GM18909 (cell line): ENCODE data around the gene LONP2.
"Not testable (repeated sequence)": the region's sequence is repeated elsewhere in the genome, so short reads cannot be mapped to it uniquely, and the experiment has no call there.

Experiments used
- ATAC-seq: cut with Tn5 transposase; IDR thresholded peaks from one replicate; pipeline ENCODE4 v1.9.1; 2021; ENCODE audit warnings: mild to moderate bottlenecking; ENCODE audit not compliant: unreplicated experiment, poor library complexity

LONP2 gene

GRCh38 chr16:48235556-48236136 is 8.5 kb upstream of the LONP2 start:
- ATAC-seq, result no peak

DNA sequence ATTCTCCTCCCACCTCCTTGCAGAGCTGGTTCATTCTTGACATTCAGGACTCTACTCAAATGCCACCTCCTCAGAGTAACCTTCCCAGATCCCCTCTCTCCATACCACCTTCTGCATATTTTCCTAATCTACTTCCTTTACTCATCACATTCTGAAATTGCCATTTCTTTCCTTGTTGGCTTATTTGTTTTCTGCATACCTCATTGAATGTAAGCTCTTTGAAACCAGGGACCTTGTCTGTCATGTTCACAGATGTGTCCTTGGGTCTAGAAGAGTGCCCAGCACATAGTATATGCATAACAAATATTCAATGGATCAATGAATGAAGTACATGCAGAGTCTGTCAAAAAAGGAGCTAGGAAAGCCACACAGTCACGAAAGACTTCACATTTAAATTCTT is 7.8 kb upstream of the LONP2 start:
- ATAC-seq, result no peak

DNA sequence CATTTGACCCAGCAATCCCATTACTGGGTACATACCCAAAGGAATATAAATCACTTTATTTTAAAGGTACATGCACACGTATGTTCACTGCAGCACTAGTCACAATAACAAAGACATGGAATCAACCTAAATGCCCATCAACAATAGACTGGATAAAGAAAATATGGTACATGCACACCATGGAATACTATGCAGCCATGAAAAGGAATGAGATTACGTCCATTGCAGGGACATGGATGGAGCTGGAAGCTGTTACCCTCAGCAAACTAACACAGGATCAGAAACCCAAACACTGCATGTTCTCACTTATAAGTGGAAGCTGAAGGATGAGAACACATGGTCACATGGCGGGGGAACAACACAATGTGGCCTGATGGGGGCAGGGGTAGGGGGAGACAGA is 4.0 kb upstream of the LONP2 start:
- ATAC-seq, result not testable (repeated sequence)

- ATAC-seq, result no peak
These were observed 729 bp downstream of the LONP2 start for GRCh38 chr16:48244863-48245195.

GRCh38 chr16:48246066-48246465 is 2.0 kb downstream of the LONP2 start:
- ATAC-seq, result no peak

DNA sequence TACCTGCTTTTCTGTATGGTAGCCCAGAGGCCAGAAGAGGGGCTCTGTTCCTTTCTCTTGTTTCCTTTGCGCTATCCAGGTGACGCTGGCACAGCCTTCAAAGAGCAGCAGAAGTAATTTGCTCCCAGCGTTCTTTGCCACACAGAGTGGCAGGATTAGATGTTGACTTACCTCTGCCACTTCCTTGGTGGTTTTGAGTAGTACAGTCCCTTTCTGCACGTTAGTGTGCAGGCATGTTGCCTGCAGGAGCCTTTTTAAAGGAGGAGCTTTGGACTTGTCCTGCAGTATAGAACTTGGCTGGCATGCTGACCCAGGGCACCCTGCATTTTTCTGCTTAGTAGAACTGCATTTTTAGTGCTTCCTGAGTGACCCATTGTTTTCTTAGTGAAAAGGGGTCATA is 3.2 kb downstream of the LONP2 start, which contains the start of gene ABCC11:
TSS of gene ABCC11 (minus strand) at position 229 of the 400 bp plus-strand sequence. CDS start 15,618 bp downstream, outside the sequence.
- ATAC-seq, result no peak

DNA sequence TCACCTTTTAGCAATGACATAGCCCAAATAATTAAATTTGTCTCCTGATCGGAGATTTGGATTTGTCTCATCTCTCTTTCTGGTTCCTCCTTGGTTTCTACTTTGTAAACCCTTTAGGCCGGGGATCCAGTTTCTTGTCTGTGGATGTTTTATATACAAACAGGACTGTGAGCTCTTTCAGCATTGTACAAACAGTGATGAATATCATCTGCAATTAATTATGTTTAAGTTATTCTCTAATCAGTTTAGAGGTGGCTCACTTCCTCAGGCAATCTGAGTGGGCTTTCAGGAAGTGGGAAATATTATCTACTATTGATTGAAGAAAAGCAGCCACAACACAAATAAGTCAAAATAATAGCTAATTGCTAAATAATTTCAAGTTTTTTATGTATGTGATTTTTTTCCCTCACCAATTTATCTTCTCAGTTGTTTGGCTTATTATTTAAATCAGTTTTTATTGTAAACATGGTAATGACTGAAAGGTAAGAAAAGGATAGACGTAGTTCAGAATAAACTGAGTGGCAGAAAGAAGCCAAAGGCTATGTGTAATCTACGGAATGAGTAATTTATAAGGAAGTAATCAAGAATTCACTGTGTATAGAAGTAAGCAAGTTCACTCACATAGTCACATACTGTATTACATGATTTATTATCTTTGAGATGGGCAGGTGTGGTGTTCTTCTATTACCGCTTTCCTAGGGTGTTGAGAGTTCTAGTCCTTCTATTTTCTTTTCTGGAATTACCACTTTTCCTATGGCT is 6.6 kb downstream of the LONP2 start:
- ATAC-seq, result no peak

DNA sequence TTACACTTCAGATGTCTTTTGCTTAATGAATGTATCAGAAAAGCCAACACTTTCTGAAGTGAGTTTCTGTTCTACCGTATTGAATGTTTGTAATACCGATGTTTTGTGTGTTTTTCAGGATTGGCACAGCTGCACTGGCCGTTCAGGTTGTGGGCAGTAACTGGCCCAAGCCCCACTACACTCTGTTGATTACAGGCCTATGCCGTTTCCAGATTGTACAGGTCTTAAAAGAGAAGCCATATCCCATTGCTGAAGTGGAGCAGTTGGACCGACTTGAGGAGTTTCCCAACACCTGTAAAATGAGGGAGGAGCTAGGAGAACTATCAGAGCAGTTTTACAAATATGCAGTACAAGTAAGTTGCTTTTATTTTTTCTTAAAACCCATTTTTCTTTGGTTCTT is 7.9 kb downstream of the LONP2 start:
- no peak for ATAC-seq

DNA sequence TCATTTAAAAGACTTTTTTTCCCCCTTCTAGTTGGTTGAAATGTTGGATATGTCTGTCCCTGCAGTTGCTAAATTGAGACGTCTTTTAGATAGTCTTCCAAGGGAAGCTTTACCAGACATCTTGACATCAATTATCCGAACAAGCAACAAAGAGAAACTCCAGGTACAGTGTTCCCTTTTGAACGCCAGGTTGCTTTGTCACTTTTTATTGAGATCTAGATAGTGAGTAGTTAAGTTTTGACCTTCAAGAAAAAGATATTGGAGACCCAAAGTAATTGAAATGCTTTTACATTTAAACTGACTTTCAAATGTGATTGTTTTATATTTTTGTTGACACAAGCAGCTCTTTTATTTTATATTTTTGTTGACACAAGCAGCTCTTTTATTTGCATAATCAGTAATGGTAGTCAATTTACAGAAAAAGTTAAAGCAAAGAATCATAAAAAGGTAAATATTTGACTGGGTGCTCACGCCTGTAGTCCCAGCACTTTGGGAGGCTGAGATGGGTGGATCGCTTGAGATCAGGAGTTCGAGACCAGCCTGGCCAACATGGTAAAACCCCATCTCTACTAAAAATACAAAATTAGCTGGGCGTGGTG is 12.6 kb downstream of the LONP2 start:
- no peak for ATAC-seq

GRCh38 chr16:48261569-48261968 is 17.5 kb downstream of the LONP2 start:
- no peak for ATAC-seq

GRCh38 chr16:48262631-48263030 is 18.5 kb downstream of the LONP2 start:
- ATAC-seq, result no peak

GRCh38 chr16:48269011-48269410 is 24.9 kb downstream of the LONP2 start:
- no peak for ATAC-seq

DNA sequence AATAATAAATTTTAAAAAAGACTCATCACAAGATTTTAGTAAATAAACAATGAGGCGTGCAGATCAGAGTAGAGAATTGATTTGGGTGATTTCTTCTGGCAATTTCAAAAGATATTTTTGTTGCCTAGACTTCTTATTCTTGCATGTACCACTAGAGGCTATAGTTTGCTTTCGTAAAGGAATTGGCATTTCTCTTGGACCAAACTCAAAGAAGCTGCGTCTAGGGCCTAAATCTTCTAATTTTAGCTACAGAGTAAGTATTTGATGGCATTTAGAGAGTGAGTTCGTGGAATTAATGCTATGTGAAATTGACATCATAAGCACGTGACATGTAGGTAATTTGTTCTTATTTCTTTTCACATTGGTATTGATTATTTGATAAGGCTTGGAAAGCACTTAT is 27.6 kb downstream of the LONP2 start:
- ATAC-seq, result no peak

DNA sequence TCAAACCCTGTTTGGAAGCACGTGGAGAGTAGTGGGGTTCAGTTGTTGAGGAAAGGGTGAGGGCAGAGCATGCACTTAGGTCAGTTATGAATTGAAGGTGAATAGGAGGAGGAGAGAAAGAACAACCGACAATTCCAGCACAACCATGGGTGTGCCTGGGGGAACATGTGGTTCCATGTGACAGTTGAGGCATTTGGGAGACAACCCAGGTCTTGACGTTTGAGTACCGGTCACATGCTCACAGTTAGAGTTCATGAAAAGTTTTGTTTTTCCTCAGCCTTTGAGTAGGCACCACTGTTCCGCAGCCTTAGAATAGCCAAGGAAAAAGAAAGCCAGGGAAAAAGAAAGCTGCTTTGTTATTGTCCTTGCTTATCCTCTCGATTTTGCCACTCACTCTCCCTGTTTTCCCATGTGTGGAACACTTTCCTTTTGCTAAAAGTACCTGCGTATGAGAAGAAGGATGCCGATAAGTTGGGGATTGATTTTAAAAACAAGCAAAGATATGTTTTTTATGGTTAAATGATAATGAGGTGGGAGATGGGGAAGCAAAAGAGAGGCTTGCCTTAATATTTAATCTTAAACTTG is 28.8 kb downstream of the LONP2 start:
- no peak for ATAC-seq

DNA sequence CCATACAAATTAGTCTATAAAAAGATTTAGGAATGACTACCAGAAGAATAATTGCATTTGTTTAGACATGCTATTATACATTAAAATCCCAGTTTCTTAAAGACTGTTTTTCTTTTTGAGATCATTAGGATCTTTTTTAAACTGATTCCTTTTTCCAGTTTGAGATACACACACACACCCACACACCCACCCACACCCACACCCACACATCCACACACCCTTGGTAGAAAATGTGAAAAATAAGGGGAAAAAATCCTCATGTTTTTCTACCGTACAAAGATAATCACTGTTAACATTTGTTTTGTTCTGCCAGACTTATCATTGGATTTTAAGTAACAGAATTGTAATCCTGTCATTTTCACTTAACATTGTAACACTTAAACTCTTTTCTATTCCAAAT is 30.4 kb downstream of the LONP2 start:
- ATAC-seq, result no peak

DNA sequence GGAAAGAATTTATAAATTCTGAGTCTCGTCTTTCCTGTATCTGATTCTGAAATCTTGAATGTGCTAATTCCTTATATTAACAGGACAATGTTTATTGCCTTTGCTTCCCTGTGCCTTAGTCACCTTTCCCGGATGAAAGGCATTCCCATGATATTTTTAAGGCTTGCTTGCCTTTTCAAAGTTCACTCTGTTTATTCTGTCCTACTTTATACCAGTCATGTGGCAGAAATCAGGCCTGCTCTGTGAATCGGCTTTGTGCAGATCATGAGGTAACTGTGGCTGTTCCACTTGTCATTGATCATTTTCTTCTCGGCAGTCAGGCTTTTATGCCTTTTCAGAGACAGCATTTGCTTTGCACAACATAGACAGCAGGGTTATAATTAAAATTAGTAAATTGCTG is 32.0 kb downstream of the LONP2 start:
- ATAC-seq, result no peak

GRCh38 chr16:48277158-48277557 is 33.1 kb downstream of the LONP2 start:
- ATAC-seq, result no peak

DNA sequence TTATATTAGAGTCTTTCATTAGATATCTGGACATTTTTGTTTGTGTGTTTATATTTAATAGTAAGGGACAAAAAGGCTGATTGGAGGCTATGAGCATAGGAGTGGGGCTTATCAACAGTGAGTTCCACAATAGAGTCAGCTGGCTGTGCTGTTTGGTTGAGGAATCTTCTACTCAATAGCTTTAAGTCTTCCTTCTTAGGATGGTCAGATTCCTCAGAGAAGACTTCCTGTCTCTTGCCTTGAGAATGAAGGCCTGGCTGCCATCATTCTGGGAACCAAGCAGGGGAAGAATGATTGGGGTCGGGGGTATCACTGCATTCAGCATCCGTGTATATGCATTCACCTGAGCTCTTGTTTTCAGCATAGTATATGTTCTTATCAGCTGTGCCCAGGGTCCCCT is 35.1 kb downstream of the LONP2 start:
- ATAC-seq, result no peak

DNA sequence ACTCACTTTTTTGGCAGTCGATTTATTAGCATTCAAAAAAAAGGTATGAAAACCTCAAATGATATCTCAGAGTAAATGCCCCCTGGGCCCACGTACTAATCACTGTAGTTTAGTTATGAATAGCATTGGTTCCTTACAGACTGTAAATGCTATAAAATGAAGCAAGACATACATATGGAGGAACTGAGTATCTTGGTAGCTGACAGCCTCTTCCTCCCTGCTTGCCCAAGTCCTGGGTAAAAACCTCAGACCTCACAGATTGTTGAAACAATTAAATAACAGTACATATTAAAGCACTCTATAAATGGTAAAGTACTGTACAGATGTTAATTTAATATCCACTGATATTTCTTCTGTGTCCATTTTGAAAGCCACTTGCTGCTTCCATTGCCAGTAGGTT is 36.4 kb downstream of the LONP2 start:
- no peak for ATAC-seq

DNA sequence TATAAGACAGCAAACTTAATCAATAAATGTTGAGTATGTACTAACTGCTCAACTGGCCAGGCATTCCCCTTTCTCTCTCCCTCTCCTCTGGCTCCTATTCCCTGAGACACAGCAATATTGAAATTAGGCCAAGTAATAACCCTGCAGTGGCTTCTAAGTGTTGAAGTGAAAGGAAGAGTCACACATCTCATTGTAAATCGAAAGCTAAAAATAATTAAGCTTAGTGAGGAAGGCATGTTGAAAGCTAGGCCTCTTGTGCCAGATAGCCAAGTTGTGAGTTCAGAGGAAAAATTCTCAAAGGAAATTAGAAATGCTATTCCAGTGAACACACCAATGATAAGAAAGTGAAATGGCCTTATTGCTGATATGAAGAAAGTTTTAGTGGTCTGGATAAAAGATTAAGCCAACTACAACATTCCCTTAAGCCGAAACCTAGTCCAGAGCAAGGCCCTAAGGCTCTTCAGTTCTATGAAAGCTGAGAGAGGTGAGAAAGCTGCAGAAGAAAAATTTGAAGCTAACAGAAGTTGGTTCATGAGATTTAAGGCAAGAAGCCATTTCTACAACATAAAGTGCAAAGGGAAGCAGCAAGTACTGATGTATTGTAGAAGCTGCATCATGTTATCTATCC is 38.6 kb downstream of the LONP2 start:
- no peak for ATAC-seq

DNA sequence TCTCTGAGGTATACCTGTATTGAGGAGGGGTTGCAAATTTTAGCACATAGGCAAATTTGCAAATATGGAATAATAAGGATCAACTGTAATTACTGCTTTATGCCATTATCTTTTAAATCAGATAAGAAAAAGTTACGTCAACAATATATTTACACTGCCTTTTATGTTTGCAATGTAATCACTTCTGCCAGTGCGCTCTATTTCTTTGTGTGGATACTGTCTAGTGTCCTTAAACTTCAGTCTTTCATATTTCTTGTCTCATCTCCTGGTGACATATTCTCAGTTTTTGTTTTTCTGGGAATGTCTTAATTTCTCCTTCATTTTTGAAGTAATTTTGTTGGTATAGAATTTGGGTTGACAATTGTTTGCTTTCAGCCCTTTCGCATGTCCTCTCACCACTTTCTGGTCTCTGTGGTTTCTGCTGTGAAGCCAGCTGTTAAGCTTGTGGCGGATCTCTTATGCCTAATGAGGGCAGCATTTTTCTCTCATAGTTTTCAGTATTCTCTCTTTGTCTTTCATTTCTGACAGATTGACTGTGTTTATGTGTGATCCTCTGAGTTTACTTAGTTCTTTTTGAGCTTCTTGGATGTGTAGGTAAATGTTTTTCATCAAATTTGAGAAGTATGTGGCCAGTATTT is 40.8 kb downstream of the LONP2 start:
- ATAC-seq, result no peak
